Middle frontal gyrus (tissue), 1 donor: ENCODE measurements around the gene B3GAT2.

Experiments
- DNase-seq: peaks from one replicate; pipeline ENCODE4 v3.0.0-alpha.2; 2015; ENCODE audit warnings: low spot score; ENCODE audit errors: extremely low spot score

The B3GAT2 gene

DNA sequence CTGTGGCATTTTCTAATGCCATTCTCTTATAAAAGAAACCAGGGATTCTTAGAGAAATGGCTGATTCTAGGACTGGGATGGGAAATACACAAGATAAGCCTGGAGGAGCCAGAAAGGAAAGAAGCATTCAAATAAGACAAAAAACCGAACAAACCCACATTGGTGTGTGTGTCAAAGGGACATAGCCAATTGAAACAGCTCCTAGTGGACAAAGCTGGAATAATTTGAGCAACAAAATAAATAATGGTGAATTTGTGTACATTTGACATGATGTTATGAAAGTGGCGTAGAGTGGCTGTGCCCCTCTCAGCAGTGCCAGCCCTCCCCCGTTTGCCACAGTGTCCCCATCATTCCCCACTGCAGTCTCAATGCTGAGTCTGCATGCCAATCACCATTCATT is 55.5 kb downstream of the B3GAT2 start:
- no peak for DNase-seq

DNA sequence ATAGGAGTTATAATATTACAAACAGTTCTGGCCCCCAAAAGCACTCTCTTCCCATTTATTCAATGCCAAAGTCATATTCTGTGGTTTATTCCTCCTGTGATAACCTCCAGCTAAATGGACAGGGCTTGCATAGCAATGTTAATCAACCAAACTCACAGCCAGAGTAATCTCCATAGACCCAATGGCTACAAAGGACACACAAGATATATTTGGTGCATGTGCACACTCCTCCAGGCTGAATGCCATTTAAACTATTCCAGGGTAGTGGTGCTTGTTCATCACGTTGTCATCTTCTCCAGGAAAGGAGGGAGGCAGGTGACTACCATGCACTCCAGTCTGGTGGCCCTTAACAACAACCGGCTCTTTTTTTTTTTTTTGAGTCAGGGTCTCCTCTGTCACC is 56.8 kb downstream of the B3GAT2 start:
- DNase-seq = no peak

DNA sequence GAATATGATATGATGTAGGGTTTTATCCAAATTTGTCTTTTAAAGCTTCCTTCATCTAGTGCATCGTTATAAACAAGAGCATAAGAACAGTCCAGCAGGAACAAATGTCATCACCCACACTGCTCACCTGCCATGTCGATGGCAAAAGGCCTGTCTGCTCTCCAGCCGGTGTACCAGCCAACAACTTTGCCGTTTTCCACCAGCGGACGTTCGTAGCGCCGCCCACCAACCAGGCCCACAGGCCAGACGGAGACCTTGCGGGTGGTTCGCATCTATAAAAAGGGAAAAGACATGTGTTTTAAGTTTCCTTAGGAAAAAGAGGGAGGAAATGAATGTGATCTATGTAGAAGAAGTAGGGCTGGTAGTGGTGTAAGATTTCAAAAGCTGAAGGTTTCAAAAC is 62.9 kb downstream of the B3GAT2 start:
- no peak for DNase-seq

DNA sequence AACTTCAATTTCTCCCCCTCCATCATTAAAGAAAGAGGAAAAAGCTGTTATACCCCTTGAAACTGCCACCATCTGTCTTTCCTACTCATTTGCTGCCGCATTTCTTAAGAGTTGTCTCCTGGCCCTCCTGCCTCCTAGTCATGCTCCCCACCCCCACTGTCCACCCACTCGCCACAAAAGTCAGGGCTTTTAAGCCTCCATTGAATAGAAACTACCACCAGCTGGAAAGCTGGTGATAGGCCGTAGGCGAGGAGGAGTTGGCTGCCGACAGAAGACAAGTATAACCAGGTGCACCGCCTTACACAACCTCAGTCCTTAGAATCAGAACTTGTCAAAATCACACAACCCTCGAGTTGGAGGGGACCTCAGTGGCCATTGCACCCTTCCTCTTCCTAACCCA is 67.6 kb downstream of the B3GAT2 start:
- no peak for DNase-seq

DNA sequence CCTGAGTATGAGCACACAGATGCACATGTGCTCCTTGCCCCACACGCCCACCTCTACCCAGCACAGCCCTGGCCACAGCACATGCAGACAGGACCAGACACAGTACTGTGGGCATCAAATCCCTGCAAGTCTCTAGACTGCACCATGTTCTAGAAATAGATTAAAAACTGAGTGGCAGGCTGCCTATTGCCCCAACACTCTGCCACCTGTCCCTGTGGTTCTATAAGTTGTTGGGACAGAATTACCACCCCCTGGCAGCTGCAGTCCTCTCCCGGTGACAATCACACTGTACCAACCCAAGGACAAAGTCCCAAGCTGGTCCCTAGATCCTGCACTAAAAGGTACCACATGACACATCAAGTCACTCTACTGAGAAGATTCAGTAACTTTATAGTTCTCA is 70.2 kb downstream of the B3GAT2 start:
- DNase-seq = no peak

DNA sequence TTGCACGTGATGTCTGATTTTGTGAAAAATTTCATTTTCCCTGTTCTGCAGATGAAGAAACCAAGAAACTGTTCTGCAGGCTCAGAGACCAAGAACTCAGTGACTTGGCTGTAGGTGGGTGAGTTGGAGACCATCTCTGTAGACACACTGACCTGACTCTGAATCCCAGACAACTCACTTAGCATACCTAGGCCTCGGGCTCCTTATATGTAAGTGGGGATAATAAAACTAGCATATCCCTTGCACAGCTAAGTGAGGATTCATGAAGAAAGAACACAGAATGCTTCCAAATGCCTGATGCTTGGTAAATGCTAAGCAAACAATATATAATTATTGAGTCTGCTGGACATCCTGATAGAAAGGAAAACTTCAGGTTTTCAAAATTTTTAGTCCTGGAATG is 70.8 kb downstream of the B3GAT2 start:
- DNase-seq = no peak

DNA sequence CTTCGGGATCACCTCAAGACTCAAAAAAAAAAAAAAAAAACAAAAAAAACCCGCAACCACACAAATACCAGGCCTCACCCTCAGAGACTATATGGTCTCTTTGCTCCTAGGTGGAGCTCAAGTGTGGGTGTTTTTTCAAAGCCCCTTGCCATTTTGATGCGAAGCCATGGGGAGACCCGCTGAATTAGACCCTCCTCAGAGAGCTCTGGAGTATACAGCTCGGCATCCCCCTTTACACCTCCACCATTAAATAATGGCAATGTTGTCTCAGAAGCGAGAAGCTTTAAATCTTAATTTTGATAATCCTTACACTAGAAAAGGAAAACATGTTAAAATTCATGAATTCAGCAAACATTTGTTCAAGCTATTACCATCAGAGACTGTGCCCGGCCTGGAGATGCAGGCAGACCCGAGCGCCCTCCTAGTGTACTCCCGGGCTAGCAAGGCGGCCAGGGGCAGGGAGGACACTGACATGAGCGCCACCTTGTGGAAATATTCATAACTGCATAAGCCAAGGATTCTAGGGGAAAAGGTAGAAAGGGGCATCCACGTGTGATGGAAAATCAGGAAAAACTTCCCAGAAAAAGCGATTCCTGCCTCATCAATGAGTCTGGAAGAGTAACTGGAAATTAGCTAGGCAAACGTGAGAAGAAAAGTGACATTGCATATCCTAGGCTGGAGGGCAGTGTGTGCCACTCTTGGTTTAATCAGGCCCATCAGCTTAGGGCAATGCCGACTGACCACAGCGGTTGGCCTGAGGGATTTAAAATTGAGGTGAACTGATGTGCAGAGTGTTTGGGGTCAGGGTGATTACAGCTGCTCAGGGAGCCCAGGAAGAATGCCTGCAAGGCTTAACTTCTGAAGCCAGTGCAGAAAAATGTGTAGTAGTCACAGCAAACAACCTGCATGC is 72.5 kb downstream of the B3GAT2 start:
- no peak for DNase-seq

DNA sequence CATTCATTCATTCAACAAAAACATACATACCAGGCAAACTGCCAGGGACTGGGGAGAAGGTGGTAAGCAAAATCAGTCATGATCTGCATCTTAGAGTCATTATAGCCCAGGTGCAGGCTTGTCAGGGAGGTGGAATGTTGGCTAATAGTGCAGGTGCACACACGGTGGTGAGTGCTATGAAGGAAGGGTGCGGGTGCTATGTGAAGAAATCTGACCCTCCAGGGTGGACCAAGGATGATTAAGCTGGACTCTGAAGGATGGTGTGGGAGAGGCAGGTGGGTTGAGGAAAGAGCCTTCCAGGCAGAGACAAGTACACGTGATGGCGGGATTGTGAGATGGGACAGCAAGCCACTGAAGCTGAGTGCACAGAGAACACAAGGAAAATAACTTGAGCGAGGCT is 77.4 kb downstream of the B3GAT2 start:
- no peak for DNase-seq

DNA sequence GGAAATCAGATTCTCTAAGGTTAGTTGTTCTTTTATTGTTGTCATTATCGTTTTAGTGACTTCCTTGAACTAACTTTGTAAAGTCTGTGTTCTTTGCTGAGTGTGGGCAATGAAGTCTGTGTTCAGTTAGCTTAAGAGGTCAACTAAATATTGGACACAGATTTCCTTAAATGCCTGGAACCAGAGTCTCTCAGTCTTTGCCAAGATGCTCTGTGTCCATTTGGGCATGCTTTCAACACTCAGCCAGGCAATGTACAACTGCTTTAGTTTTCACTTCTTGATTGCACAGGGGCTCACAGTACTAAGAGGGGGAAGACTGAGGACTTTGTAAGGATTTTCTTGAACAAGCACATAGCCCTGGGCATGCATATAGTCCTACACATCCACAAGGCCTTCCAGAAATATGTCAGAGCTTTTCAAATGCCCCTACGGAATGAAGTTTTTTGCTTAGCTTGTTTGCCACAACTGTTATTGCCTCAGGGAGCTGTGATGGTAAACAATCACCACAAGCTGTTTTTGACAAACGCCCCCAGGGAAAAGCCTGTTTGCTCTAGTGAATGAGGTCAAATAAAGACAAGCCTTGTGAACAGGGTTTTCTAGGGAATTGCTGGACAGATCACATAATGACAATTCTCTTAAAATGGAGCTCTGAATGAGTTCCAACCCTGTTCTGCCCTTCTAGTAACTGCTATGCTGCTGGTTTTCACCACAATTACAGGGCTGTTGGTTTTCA is 82.5 kb downstream of the B3GAT2 start:
- no peak for DNase-seq

DNA sequence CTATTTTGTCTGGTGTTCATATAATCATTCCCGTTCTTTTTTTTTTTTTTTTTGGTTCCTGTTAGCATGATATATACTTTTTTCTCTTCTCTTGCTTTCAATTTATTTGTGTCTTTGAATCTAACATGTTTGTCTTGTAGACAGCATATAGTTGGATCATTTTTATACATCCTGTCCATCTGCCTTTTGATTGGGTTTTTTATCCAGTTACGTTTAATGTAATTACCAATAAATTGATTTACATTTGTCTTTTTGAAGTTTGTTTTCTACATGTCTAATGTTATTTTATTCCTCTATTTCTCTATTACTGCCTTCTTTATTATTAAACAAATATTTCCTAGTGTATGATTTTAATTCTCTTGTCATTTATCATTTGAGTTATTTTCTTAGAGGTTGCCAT is 84.4 kb downstream of the B3GAT2 start:
- no peak for DNase-seq

DNA sequence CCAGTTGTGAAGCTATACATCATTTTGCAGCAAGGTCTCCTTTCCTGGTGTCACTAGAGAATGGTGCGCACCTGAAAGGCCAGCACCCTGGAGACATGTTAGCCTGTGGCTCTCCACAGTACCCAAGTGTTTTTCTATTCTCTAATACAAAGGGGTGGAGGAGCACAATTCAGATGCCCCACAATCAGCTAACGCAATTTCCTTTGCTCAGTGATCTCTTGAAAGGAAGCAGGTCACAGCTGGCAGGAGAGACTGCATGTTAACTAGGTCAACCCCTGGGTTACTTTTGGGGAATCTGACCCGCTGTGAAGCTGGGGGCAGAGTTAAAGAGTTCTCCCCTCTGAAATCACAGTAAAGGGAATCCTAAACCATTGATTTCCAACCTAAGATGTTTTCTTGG is 92.5 kb downstream of the B3GAT2 start:
- DNase-seq = no peak

DNA sequence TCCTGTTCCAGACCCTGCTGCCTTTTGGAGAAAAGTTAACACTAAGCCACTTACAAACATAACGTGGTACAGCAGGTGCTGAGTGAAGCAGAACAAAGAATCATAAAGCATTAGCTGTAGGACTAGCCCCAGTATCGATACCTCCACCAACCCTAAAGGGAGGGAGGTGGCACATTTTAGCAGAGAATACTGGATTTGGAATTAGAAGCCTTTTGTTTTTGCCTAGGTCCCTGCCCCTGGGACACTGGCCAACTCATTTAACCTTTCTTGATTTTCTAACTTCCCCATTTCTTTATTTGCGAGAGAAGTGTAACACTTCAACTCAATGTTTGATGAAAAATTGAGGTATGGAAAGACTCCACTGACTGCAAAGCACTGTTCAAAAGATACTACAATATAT is 93.5 kb downstream of the B3GAT2 start:
- no peak for DNase-seq

DNA sequence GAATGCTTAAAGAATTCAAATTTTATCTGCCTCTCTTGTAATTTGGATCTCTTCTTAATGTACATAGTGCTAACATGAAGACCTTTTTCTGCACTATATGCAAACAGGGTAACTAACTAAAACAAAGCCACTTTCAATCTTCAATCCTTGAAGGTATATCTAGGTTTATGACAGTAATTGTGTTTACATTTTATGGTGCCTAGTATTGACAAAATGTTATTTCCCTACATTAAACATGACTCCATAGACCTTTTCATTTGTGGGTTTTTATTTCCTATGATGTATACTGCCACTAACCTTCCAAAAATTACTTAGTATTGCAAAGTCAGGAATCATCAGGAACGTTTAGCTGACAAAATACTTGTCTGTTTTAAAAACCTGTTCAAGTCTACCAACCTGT is 95.9 kb downstream of the B3GAT2 start:
- DNase-seq = no peak

DNA sequence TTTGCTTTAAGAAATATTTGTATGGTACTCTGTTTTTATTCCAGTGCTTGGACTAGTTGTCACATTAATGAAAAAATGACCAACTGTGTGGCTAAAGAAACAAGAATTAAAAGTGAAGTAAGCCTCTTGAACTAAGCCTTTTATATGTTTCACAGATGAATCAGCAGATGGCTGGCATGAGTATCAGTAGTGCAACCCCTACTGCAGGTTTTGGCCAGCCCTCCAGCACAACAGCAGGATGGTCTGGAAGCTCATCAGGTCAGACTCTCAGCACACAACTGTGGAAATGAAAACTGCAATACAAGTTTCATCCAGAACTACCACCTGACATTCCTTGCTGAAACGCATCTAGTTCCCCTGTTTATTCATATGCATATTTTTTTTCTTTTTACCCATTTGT is 96.8 kb downstream of the B3GAT2 start:
- no peak for DNase-seq

DNA sequence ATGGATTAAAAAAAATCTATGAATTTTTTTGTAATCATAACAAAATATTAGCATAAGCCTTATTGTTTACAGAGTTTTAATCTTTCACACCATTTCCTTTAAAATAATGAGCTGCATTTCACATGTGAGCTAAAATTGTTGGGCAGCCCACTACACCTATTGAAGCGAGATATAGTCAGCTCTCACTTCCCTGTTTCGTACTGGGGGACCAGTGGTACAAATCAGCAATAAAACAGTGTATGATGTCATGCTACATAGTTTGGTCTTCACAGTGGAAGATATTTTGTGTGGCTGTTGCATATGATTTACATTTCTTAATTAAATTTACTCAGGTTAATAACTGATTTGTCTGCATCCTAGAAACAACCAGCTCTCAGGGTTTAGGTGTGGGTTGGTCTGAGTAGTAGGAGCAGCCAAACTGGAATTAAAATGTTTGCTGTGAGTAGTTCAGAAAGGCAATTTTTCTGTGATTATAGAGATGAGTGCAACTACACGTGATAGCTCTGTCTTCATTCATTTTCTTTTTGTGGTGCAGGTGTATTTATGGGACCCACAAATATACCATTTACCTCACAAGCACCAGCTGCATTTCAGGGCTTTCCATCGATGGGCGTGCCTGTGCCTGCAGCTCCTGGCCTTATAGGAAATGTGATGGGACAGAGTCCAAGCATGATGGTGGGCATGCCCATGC is 99.3 kb downstream of the B3GAT2 start:
- no peak for DNase-seq

DNA sequence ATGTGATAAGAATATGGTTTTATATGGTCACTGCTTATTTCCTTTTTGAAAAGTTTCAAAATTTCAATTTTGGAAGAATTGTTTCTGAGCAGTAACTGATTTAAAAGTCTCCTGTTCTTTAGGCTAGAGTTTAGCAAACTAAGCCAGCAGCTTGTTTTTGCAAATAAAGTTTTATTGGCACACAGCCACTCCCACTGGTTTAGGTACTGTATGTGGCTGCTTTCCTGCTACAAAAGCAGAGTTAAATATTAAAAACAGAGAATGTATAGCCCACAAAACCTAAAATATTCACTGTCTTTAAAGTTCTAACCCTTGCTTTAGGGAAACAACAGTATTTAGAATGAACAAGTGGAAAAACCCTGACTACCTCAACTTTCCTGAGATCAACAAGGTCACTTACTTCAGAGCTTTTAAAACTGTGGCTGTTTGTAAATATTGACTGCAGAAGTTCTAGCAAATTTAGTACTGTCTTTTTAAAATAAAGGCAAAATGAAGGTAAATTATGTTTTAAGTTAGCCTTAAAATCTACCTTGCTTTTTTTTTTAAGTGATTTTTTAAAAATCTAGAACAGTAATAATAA is 104.1 kb downstream of the B3GAT2 start:
- no peak for DNase-seq

DNA sequence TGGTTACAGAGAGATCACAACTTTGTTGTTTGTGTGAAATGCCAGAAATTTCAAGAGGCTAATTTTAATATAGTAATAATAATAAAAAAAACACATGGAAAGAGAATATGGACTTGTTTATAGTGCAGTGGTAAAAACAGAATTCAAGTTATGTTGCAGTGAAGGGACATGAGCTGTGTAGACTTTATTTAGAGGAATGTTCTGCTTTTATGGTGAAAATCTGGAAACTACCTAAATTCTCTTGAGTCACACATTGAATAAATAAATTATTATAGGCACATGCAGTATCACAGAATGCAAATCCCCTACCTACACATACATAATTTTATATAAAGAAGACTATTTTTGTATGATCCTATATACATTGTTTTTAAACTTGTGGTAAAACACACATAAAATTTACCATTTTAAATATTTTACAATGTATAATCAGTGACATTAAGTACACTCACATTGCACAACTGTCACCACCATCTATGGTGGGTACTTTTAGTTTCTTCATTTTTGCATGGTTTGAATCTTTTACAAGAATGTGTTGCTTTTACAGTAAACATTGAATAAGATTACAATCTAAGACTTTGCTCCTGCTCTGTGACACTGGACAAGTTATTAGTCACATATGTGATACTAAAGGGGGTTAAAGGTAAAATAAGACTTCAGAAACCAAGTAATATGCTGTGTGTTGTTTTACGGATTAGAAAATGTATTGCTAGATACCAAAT is 107.4 kb downstream of the B3GAT2 start:
- DNase-seq = no peak

DNA sequence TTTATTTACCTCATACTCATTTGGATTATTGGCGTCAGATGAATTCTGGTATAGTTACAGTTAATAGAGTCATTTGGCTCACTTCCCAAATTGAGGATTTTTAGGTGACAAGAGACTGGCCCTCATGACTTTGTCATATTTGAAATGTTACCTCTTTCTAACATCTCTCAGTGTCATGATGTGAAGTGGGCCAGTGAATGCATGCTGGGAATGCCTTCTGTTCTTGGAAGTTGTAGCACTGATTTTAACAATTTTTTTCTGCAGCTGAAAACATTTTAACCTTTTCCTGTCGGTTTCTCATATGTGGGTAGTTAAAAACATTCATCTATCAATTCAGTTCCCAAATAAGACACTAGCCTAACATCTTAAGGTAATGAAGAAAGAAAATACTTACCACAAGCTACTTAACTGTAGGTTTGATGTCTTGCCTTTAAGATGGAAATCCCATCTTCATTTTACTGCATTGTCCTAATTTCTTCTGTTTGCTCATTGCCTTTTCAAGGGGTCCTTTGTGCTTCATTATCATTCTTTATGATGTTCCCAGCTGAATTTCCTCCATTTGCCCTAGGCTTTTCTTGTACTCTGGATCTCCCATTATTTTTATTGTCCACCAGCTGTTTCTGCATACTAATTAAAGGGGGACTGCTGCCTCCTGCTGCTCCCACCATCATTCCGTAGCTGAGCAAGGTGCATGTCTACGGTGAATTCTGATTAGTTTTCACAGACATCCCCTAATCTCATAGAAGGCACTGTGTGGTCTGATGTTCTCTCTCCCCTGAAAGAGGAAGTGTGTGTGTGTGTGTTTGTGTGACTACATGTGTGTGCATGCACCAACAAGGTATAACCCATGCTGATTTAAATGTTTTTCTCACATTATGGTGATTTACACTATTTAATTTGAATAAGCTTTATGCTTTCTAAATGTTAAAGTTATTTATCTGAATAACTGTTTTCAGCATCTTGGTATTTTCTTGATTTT is 109.5 kb downstream of the B3GAT2 start:
- DNase-seq = no peak

DNA sequence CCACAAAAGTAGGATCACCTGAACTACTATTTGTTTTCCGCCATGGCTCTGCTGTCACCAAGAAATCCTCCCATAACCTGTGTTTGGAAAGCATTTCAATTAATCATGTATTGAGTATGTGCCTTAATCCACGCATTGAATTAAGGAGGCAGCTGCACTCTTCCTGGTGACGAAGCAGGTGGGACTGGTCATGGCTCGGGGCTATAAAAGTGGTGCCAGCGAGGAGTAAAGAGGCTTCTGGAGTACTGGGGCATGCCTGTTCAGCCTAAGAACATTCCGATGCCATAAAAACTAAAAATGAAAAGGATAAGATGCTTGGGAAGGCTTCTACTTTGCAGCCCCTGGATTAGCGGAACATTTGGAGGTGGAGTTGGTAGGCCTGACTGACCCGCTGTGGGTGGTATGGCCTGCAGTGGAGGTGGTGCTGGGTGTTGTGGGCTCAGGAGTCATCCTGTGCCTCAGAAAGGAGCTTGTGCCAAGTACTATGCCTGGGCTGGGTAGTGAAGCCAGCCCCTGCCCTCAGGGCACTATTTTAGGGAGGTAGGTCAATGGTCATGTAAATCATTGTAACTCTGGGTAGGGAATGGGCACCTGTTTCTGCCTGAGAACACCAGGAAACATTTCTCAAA is 110.5 kb downstream of the B3GAT2 start:
- no peak for DNase-seq

DNA sequence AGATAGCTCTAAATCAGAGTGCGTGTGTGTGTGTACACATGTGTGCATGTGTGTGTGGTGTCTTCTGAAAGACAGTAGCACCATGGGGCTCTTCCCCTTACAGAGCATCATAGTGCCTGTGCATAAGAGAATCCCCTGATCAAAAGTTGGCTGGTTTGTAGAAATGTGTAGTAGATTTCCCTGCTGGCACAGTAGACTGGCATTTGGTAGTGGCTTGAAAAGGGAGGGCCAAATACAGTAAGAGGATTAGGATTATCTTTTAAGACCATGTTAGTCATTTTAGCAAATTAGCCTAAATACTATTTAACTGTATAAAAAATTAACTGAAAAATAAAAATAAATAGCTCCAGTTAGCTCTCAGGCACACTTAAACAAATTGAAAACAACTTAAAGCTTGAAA is 112.6 kb downstream of the B3GAT2 start:
- DNase-seq = no peak
